Activated naive CD8-positive, alpha-beta T cell treated with anti-CD3 and anti-CD28 coated beads, Interleukin-2, amount 50 U/mL, for 16 hours (primary cell): ENCODE measurements around the gene STON1.
"Not testable (repeated sequence)": the region's sequence is repeated elsewhere in the genome, so short reads cannot be mapped to it uniquely, and the experiment has no call there.

Experiments used
- DNase-seq: peaks from one replicate; pipeline ENCODE4 v3.0.0-alpha.2; 2020; ENCODE audit warnings: low read depth, low spot score

STON1 gene

DNA sequence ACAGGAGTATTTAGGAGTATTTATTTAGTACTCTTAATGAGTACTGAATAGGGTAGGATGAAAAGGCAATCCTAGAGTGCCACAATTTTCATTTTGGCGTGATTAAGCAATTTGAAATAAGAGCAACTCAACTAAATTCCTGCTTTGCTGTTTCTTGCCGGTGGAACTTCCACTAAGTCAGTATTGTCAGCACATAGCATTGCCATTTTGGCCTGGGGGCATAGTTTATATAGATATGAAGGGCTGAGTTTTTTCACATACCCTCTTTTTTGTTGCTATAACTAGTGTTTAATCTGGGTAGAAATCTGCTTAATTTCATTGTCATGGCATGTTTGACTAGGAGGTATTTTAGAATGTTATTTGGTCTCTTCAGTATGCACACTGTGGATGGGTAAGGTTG, 89.6 kb downstream of the STON1 start:
- no peak for DNase-seq

DNA sequence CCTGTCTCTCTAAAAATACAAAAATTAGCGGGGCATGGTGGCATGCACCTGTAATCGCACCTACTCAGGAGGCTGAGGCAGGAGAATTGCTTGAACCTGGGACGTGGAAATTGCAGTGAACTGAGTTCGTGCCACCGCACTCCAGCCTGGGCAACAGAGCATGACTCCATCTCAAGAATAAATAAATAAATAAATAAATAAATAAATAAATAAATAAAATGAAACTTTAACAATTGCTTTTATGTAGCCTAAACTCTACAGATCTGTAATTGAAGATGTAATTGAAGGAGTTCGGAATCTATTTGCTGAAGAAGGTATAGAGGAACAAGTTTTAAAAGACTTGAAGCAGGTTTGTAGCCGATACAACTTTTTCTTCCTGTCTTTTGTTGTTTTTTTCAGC, 90.7 kb downstream of the STON1 start:
- DNase-seq = no peak

DNA sequence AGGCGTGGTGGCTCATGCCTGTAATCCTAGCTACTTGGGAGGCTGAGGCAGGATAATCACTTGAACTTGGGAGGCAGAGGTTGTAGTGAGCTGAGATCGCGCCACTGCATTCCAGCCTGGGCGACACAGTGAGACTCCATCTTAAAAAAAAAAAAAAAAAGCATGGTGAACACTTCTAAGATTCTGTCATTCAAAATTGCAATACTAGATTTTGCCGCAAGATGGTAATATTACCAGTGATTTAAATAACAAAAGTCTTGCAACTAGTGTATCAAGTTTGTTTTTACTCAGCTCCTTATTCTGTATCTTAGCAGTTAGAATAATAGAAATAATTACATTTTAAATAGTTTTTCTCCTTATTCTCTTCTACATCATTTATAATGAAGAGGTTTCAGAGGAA, 92.7 kb downstream of the STON1 start:
- not testable (repeated sequence) for DNase-seq

- no peak for DNase-seq
These were observed 94.7 kb downstream of the STON1 start for GRCh38 chr2:48624696-48625095.

DNA sequence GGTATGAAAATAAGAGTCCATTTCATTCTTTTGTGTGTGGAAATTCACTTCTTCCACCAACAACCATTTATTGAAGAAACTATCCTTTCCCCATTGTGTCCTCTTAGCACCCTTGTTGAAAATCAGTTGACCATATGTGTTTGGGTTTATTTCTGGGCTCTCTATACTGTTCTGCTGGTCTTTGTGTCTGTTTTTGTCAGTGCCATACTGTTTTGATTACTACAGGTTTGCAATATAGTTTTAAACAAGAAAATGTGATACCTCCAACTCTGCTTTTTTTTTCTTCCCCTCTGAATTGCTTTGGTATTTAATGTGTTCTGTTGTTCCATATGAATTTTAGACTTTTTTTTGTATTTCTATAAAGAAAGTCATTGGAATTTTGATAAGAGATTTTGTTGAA, 96.1 kb downstream of the STON1 start:
- no peak for DNase-seq

DNA sequence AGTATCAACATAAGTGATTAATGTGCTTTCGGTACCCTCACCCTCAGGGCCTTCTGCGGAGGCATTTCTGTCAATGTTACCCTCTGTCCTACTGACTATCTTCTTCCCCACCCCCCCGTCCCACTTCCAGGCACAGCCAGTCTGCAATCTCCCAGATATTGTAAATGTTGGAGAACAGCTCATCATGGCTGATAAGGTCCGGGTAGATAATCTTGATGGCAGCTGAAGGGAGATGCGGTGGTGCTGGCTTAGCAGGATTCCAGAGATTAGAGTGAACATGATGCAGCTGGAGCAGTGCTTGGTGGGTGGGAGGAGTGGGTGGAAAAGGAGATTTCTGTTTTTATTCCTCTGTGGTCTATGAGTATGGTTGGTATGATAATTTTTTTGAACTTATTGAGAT, 103.2 kb downstream of the STON1 start:
- no peak for DNase-seq

GRCh38 chr2:48635786-48636185, 105.8 kb downstream of the STON1 start:
- no peak for DNase-seq

DNA sequence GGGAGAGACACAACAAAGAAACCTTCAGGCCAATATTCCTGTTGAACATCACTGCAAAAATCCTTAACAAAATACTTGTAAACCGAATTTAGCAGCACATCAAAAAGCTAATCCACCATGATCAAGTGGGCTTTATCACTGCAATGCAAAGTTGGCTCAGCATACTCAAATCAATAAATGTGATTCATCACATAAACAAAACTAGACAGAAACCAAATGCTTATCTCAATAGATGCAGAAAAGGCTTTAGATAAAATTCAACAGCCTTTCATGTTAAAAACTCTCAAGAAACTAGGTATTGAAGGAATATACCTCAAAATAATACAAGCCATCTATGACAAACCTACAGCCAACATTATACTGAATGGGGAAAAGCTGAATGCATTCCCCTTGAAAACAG, 108.3 kb downstream of the STON1 start:
- DNase-seq = no peak
